GM21723 (cell line): ENCODE data around the gene EMX2.
"Not testable (repeated sequence)": the region's sequence is repeated elsewhere in the genome, so short reads cannot be mapped to it uniquely, and the experiment has no call there.

Experiments
- ATAC-seq: cut with Tn5 transposase; IDR thresholded peaks from one replicate; pipeline ENCODE4 v1.9.1; 2021; ENCODE audit warnings: mild to moderate bottlenecking, moderate library complexity; ENCODE audit not compliant: unreplicated experiment

The EMX2 gene

DNA sequence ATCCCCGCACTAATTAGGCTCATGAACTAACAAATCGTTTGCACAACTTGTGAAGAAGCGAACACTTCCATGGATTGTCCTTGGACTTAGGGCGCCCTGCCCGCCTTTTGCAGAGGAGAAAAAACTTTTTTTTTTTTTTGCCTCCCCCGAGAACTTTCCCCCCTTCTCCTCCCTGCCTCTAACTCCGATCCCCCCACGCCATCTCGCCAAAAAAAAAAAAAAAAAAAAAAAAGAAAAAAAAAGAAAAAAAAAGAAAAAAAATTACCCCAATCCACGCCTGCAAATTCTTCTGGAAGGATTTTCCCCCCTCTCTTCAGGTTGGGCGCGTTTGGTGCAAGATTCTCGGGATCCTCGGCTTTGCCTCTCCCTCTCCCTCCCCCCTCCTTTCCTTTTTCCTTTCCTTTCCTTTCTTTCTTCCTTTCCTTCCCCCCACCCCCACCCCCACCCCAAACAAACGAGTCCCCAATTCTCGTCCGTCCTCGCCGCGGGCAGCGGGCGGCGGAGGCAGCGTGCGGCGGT, at the start of gene EMX2:
EMX2 (plus strand) TSS at position 41 of the 519 bp plus-strand sequence. CDS start 522 bp downstream, outside the sequence.
- no peak for ATAC-seq

DNA sequence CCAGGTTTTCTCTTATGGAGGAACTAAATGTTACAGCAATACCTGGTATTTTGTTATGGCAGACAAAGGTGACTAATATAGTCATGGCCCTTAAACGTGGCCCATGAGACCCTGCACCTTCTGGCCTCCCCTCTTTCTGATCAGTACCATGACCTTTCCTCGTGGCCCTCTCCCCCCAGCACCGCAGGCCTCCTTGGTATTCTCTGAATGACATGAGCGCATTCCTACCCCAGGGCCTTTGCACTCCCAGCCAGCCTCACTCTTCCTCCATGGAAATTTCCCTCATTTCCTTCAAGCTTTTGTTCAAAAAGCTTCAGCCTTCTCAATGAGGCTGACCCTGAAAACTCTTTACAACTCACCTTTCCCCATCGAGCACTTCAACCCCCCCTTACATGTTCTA, 46.5 kb upstream of the EMX2 start:
- ATAC-seq = no peak

- ATAC-seq = peak; percentile 94
Observed at GRCh38 chr10:117496616-117497028, 45.9 kb upstream of the EMX2 start.

DNA sequence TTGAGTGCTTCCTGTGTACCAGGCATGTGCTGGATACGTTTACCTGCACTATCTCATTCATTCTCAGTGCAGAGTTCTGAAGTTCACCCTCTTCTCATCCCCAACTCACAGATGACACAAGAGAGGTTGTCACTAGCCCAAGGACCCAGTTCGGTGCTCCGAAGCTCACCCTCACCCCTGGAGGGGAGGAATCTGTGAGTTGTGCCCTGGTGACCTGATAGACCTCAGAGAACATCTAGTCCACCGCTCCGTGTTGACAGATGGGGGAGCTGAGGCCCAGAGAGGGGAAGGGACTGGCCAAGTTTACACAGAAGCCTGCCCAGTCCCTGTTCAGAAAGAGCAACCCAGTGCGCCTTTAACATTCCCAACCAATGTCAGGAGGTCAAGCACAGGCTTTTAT, 44.8 kb upstream of the EMX2 start:
- no peak for ATAC-seq

GRCh38 chr10:117499248-117500105, 43.1 kb upstream of the EMX2 start:
- ATAC-seq = no peak

DNA sequence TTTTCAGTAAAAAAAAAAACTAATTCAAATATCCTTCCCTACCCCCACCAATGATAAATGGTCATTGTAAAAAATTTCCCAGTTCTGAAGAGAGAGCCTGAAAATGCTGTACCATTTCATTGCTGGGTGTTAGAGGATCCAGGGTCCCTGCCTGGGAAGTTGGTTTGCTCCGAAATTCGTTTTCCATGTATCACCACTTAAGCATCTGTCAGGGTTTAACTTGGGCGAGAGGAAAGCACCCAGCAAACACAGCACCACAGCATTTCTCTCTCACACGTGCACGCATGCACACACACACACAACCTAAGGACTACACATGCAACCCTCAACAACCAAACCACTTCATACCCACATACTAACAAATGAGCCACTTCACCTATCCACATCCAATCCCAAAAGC, 42.1 kb upstream of the EMX2 start:
- ATAC-seq = no peak

DNA sequence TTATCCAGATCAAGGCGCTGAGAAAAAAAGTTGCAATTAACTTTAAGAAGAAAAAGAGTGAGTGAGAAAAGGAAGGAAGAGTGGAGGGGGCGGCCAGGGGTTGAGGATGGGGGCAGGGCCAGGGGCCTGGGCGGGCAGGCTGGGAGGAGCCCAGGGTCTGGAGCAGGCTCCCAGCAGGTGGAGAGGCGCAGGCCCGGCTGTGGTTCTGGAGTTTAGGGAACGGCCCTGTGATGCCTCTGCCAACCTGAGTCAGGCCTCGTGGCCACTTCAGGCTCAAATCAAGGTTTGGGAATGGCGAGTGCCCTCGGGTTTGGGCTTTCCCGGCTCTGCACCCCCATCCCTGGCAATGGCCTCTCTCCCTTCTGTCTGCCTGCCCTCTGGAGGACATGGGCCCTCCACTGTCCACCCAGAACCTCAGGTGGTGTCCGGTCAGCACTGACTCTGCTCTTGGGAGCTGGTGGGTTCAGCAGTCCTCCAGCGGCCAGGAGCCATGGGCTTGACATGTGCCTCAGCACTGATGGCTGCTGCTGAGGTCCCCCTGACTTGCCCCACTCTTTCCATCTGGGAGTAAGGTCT, 41.0 kb upstream of the EMX2 start:
- ATAC-seq = no peak

- ATAC-seq = no peak
Observed at GRCh38 chr10:117502421-117503243, 39.9 kb upstream of the EMX2 start.

- peak; percentile 66 for ATAC-seq
Observed at GRCh38 chr10:117503244-117504205, 39.0 kb upstream of the EMX2 start.

- no peak for ATAC-seq
Observed at GRCh38 chr10:117504562-117504961, 38.0 kb upstream of the EMX2 start.

GRCh38 chr10:117507081-117507480, 35.5 kb upstream of the EMX2 start:
- ATAC-seq = not testable (repeated sequence)

GRCh38 chr10:117509573-117509972, 33.0 kb upstream of the EMX2 start:
- ATAC-seq = no peak

GRCh38 chr10:117511601-117512390, 30.8 kb upstream of the EMX2 start:
- no peak for ATAC-seq

- ATAC-seq = no peak
Observed at GRCh38 chr10:117514971-117515370, 27.6 kb upstream of the EMX2 start.

DNA sequence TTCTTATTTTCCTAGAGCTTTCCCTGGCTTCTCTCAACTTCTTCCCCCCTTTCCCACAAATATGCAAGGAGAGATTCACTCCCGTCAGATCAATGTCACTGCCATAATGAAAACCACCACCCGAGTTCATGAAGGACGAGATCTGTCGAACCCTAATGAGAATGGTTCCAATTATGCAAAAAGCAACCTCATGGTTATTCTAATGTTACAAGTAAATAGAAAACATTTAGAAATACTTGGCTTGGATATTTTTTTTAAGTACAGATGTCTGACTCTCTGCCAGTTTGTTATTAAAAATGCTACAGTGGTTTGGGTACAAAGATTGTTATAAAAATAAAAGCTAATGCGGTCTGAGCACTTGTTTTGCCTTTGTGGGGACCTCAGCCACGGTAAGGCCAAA, 25.9 kb upstream of the EMX2 start:
- no peak for ATAC-seq

DNA sequence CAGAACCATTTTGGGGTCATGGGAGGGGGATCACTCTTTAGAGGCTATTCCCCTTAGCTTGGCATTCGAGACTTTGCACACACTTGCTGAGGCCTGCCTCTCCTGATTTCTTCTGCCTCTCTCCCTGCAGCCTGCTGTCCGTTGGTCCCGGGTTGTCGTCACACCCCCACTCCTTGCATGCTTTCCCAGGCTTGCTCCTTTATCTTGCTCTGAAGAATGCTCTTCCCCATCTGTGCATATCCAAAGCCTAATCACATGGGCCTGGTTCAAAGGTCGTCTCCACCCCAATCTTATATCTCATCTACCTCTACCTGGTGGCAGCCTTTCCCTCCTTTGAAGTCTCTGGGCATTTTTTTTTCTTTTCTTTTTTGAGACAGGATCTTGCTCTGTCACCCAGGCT, 24.3 kb upstream of the EMX2 start:
- no peak for ATAC-seq

DNA sequence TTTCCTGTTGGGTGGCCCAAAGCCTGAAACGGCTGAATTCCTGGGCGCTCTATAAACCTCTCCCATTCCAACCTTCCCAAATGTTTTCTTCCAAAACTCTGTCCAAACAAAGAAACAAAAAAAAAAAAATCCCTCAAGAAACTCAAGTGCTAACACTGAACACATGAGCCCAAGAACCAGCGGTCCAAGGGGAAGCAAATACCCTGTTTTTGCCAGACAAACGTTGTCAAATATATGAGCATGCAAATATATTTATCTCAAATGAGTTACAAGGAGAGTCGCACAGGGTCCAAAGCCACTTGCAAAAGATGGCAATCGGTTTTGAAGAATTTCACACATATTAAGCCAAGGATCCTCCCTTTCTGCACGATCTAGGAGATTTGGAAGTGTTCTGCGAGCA, 23.3 kb upstream of the EMX2 start:
- ATAC-seq = no peak

DNA sequence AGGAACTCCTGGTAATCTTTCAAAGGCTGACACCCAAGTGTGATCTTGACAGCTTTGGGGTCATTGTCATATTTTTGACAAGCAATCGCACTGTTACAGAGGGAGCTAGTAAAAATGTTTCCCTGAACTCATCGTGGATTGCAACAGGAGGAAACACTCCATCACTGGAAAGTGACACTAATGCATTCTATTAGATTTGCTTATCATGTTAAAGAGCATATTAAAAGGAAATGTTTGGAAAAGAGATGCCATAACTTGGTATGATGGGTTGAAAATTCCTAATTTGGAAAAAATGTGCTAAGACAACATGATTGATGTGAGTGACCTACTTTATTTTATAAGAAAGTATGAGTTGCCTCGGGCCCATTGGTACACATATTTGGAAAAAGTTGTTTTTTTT, 22.7 kb upstream of the EMX2 start:
- no peak for ATAC-seq

- ATAC-seq = no peak
Observed at GRCh38 chr10:117530791-117531190, 11.8 kb upstream of the EMX2 start.
